A673 (cell line): ENCODE measurements around the gene CLUH. TPM values are rescaled to one million over a fixed set of nuclear protein-coding genes. Genes with fewer than 3 reads are reported as not detected.

Source experiments
- BruUV-seq: library from RNA; stranded (reverse); fragments of 400-500 nt; replicated peaks from 2 replicates; lab custom pipeline; 2021; lab: Mats Ljungman, UMichigan
- CTCF ChIA-PET: fragments of 300-600 bp; sonication (Branson Sonifier 250); formaldehyde crosslinking; loops from one replicate; lab custom pipeline; 2022; ENCODE audit warnings: antibody characterized with exemption; lab: Charles Lee
- POLR2A ChIA-PET: fragments of 300-600 bp; sonication (Branson Sonifier 250); formaldehyde crosslinking; loops from one replicate; lab custom pipeline; 2022; ENCODE audit warnings: antibody characterized with exemption; ENCODE audit not compliant: low non-redundant PET; lab: Charles Lee
- DNase-seq: peaks from one replicate; pipeline ENCODE4 v3.0.0-alpha.2; 2015; ENCODE audit warnings: low spot score
- H3K27ac ChIP-seq: fragments of 200-600 bp; sonication (generic); 2 replicates; pipeline ENCODE4 v1.5.1; 2016; ENCODE audit warnings: mixed run types, low read depth, mild to moderate bottlenecking, mixed read lengths, antibody characterized with exemption, low read length; ENCODE audit not compliant: poor library complexity, severe bottlenecking
- H3K27me3 ChIP-seq: fragments of 200-600 bp; sonication (generic); replicated peaks from 2 replicates; pipeline ENCODE4 v1.6.1; 2017; ENCODE audit warnings: mixed run types, low read depth, mild to moderate bottlenecking, mixed read lengths, antibody characterized with exemption, low read length; ENCODE audit not compliant: insufficient read depth, poor library complexity
- H3K36me3 ChIP-seq: fragments of 200-600 bp; sonication (generic); 2 replicates; pipeline ENCODE4 v1.6.1; 2016; ENCODE audit warnings: mixed run types, mild to moderate bottlenecking, mixed read lengths, antibody characterized with exemption, low read length; ENCODE audit not compliant: insufficient read depth, poor library complexity, severe bottlenecking
- H3K4me1 ChIP-seq: fragments of 200-600 bp; sonication (generic); 2 replicates; pipeline ENCODE4 v1.6.1; 2017; ENCODE audit warnings: mixed run types, mild to moderate bottlenecking, mixed read lengths, antibody characterized with exemption, low read length; ENCODE audit not compliant: insufficient read depth, poor library complexity, severe bottlenecking
- H3K4me3 ChIP-seq: fragments of 200-600 bp; sonication (generic); 2 replicates; pipeline ENCODE4 v1.5.1; 2016; ENCODE audit warnings: low read depth, mixed run types, mild to moderate bottlenecking, mixed read lengths, low read length; ENCODE audit not compliant: poor library complexity, severe bottlenecking
- H3K9me3 ChIP-seq: fragments of 200-600 bp; sonication (generic); 2 replicates; pipeline ENCODE4 v1.6.1; 2016; ENCODE audit warnings: mixed run types, low read depth, mild to moderate bottlenecking, mixed read lengths, antibody characterized with exemption, low read length; ENCODE audit not compliant: poor library complexity, severe bottlenecking
- EZH2 ChIP-seq: fragments of 200-600 bp; sonication (generic); IDR thresholded peaks from 2 replicates; pipeline ENCODE4 v1.6.1; 2017; ENCODE audit warnings: borderline replicate concordance, low read depth, mild to moderate bottlenecking, mixed read lengths, antibody characterized with exemption, low read length; ENCODE audit not compliant: poor library complexity, severe bottlenecking
- intact Hi-C: fragments of 100-400 bp; cut with micrococcal nuclease; formaldehyde crosslinking; loops from one replicate; pipeline ENCODE4 v1.10.0; 2022; ENCODE audit not compliant: unreplicated experiment
- total RNA-seq: library from RNA; stranded (reverse); gene quantifications from 2 replicates; pipeline ENCODE4 v1.2.3, GENCODE V29; 2021
- TF ChIP-seq, protein P1 (sequence below): fragments of 300-800, 200-600 bp; sonication (generic); conservative IDR thresholded peaks from 2 replicates; pipeline ENCODE4 v1.5.1; 2017; ENCODE audit warnings: low read depth, mild to moderate bottlenecking, antibody characterized with exemption, low read length, moderate library complexity, mixed read lengths

Gene CLUH
- total RNA-seq, 1 experiment from 2014 or later, result 162 TPM

DNA sequence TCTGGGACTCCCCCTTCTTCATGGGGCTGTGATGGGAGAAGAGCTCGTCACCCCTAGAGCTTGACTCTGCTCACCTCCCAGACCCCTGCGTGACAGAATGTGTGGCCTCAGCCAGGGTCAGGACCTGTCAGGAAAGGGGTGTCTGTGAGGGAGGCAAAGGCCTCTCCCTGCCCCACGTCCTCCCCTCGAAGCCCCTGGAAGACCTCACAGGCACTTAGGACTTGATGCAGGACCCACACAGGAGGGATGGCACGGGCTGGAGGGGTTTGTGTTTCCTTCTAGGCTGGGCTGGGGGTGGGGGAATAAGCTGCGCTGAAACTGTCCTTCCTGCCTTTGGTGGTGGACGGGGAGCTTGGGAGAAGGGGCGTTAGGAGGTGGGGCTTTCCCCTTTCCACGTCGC is 11.0 kb upstream of the CLUH start:
- peaks cover 29% of the 10 kb centered on the region for H3K27me3 ChIP-seq
- BruUV-seq, result no TSS peak
- no peak for DNase-seq
- ChIA-PET CTCF (no interaction called here), POLR2A (no interaction called here)
- intact Hi-C loops, result no loop called here
- no peak overlapping the region for H3K4me3 ChIP-seq
- H3K27ac ChIP-seq, result no peak overlapping the region
- H3K4me1 ChIP-seq, result no peaks in the 10 kb centered on the region
- H3K9me3 ChIP-seq, result no peaks in the 10 kb centered on the region
- TF ChIP-seq, protein P1, sequence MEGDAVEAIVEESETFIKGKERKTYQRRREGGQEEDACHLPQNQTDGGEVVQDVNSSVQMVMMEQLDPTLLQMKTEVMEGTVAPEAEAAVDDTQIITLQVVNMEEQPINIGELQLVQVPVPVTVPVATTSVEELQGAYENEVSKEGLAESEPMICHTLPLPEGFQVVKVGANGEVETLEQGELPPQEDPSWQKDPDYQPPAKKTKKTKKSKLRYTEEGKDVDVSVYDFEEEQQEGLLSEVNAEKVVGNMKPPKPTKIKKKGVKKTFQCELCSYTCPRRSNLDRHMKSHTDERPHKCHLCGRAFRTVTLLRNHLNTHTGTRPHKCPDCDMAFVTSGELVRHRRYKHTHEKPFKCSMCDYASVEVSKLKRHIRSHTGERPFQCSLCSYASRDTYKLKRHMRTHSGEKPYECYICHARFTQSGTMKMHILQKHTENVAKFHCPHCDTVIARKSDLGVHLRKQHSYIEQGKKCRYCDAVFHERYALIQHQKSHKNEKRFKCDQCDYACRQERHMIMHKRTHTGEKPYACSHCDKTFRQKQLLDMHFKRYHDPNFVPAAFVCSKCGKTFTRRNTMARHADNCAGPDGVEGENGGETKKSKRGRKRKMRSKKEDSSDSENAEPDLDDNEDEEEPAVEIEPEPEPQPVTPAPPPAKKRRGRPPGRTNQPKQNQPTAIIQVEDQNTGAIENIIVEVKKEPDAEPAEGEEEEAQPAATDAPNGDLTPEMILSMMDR, result no peak
- TF ChIP-seq EZH2, result no peak
- H3K36me3 ChIP-seq, result no peaks in the 10 kb centered on the region

DNA sequence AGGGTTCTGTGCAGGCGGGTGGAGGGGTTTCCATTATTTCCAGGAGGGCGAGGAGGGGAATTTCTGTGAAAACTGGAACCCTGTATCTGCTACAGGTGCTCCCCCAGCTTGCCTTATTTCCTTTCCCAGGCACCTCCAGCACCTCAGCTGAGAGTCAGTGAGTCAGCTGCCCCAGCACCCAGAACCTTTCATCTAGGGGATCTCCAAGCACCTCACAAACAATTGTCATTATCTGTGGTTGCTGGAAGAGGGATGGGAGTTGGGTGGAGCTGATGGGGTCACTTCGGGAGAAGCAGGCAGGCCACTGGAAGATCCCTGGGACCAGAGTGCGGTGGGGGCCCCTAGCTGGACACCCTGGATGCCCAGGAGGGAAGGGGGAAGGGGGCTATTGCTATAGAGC is 10.0 kb upstream of the CLUH start:
- ChIA-PET POLR2A (no interaction called here), CTCF (no interaction called here)
- Histone ChIP-seq H3K9me3 (no peaks in the 10 kb centered on the region), H3K27ac (no peak overlapping the region), H3K36me3 (no peaks in the 10 kb centered on the region), H3K4me1 (no peaks in the 10 kb centered on the region), H3K27me3 (peaks cover 26% of the 10 kb centered on the region), H3K4me3 (no peak overlapping the region)
- TF ChIP-seq, protein P1, result no peak
- no peak for TF ChIP-seq EZH2
- intact Hi-C loops, result no loop called here
- no TSS peak for BruUV-seq
- no peak for DNase-seq

DNA sequence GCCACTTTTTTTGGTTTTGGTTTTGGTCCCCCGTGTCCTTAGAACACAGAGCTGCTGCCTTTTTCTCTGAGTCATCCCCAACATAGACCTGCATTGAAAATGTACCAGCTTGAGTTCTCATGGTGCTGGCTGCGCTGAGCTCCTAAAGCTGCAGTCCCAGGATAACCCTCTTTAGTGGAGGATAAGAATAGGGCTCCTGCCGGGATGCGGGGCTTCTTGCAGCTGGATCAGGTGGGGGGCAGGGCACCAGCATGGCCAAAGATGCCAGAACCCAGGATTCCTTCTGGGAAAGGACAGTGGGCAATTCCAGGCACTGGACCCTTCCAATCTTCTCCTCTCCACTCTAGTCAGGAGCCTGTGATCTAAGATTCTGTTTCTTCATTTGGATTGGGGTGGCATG is 8.3 kb upstream of the CLUH start:
- Histone ChIP-seq H3K4me1 (no peaks in the 10 kb centered on the region), H3K36me3 (no peaks in the 10 kb centered on the region), H3K4me3 (no peak overlapping the region), H3K9me3 (no peaks in the 10 kb centered on the region), H3K27me3 (peaks cover 18% of the 10 kb centered on the region), H3K27ac (no peak overlapping the region)
- POLR2A ChIA-PET, result no interaction called here
- DNase-seq, result no peak
- BruUV-seq, result no TSS peak
- TF ChIP-seq, protein P1, result no peak
- no peak for TF ChIP-seq EZH2
- CTCF ChIA-PET, result interaction anchor here (0.6 kb wide), 1 partner anchor 41 kb away, joined by 4 read pairs; no protein-coding TSS in a partner anchor
- intact Hi-C loops, result no loop called here
